ENCODE results near the gene SPINT4.
"Not testable (repeated sequence)": the region's sequence is repeated elsewhere in the genome, so short reads cannot be mapped to it uniquely, and the experiment has no call there.

Gene SPINT4

GRCh38 chr20:45722047-45722446, at the start of gene SPINT4:
Gene SPINT4 (plus strand): TSS chr20:45722347. CDS start chr20:45722368, 21 bp downstream.
- no peak for DNase-seq (ENCODE audit: low read depth, low spot score)

- no peak for DNase-seq (ENCODE audit: low read depth, low spot score)
Observed at GRCh38 chr20:45672765-45673164, 49.4 kb upstream of the SPINT4 start.

- DNase-seq (ENCODE audit: low read depth, low spot score), result no peak
Observed at GRCh38 chr20:45679650-45680049, 42.5 kb upstream of the SPINT4 start.

GRCh38 chr20:45685896-45686295, 36.3 kb upstream of the SPINT4 start:
- DNase-seq (ENCODE audit: low read depth, low spot score), result no peak

- not testable (repeated sequence) for DNase-seq (ENCODE audit: low read depth, low spot score)
Observed at GRCh38 chr20:45693346-45693745, 28.8 kb upstream of the SPINT4 start.

DNA sequence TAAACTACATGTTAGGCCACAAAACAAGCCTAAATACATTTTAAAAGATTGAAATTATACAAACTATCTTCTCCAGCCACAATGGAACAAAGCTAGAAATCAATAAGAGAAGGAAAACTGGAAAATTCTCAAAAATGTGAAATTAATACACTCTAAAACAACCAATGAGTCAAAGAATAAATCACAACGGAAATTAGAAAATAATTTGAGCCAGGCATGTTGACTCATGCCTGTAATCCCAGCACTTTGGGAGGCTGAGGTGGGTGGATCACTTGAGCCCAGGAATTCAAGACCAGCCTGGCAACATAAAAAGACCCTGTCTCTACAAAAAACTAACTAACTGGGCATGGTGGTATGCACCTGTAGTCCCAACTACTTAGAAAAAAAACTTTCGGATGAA, 26.7 kb upstream of the SPINT4 start:
- DNase-seq (ENCODE audit: low read depth, low spot score), result no peak

DNA sequence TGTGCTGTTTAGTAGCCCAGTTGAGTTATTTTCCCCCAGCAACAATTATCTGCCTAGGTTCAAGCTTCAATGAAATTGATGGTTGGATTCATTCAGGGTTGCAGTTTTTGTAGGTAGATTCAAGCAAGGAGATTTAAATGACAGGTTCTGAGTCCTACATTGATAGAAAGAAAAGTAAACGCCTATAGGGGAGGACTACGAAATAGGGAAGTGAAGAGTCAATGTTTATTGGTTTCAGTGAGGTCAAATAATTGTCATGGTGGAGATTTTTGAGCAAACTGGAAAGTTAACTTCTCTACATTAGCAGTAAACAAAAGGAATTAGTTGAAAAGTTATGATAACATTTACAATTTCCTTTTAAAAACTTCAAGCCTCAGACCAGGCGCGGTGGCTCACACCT, 21.0 kb upstream of the SPINT4 start:
- no peak for DNase-seq (ENCODE audit: low read depth, low spot score)

DNA sequence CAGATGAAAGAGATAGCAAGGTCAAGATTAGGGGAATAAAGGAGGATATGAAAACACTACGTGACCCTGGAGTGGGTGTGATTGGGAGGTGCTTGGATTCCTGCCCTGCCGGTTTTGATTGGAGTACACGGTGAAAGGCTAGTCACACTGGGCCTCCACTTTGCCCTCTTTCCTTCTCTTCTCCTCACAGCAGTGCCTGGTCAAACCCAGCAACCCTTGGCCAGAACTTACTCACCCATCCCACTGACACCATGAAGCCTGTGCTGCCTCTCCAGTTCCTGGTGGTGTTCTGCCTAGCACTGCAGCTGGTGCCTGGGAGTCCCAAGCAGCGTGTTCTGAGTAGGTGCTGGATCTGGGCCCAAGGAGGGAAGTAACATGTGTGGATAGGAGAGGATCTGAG, 20.3 kb upstream of the SPINT4 start, which contains the start of gene WFDC13:
TSS of gene WFDC13 (plus strand) at position 166 of the 400 bp plus-strand sequence. CDS start at position 252, 86 bp downstream.
- no peak for DNase-seq (ENCODE audit: low read depth, low spot score)

GRCh38 chr20:45704969-45705637, 17.0 kb upstream of the SPINT4 start, which contains the start of gene WFDC10B:
Gene WFDC10B (minus strand): TSS chr20:45705019. CDS start chr20:45685992, 19,027 bp downstream.
- DNase-seq (ENCODE audit: low read depth, low spot score), result no peak

DNA sequence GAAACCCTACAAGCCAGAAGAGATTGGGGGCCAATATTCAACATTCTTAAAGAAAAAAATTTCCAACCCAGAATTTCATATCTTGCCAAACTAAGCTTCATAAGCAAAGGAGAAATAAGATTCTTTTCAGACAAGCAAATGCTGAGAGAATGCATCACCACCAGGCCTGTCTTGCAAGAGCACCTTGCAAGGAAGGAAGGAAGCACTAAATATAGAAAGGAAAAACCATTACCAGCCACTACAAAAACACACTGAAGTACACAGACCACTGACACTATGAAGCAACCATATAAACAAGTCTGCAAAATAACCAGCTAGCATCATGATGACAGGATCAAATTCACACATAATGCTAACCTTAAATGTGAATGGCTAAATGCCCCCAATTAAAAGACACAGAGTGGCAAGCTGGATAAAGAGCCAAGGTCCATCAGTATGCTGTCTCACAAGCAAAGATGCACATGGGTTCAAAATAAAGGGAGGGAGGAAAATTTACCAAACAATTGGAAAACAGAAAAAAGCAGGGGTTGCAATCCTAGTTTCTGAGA, 5.9 kb upstream of the SPINT4 start:
- DNase-seq (ENCODE audit: low read depth, low spot score), result not testable (repeated sequence)

GRCh38 chr20:45725134-45725533, 3.0 kb downstream of the SPINT4 start:
- no peak for DNase-seq (ENCODE audit: low read depth, low spot score)

DNA sequence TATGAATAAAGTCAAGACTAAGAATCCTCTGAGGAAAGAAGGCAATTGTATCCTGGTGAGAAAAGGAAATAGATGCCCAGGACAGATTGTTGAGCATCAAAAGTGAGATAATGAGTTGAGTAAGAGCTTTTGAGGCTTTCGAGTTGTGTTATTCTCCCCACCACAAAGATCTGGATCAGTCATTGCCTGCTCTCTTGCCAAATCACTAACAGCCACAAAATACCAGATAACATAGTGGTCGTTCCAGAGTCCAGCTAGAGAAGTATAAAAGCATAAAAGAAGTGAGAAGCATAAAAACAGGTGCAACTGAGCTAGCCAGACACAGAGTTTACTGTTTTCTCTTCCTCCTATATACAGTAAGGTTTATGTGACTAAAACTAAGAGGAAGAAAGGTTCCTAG, 4.9 kb downstream of the SPINT4 start:
- DNase-seq (ENCODE audit: low read depth, low spot score), result no peak

DNA sequence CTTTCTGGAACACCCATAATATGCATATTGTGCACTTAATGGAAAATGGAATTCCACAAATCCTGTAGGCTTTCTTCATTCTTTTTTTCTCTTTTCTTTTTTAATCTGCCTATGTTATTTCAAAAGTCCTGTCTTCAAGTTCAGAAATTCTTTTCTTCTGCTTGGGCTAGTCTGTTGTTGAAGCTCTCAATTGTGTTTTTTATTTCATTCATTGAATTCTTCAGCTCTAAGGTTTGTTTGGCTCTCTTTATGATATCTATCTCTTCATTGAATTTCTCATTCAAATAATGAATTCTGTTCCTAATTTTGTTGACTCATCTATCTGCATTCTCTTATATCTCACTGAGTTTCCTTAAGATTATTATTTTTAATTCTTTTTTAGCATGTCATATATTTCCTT, 10.1 kb downstream of the SPINT4 start:
- no peak for DNase-seq (ENCODE audit: low read depth, low spot score)

GRCh38 chr20:45735552-45735951, 13.4 kb downstream of the SPINT4 start:
- DNase-seq (ENCODE audit: low read depth, low spot score), result no peak

- DNase-seq (ENCODE audit: low read depth, low spot score), result no peak
Observed at GRCh38 chr20:45735988-45736387, 13.8 kb downstream of the SPINT4 start.

GRCh38 chr20:45742596-45742995, 20.4 kb downstream of the SPINT4 start:
- DNase-seq (ENCODE audit: low read depth, low spot score), result no peak

DNA sequence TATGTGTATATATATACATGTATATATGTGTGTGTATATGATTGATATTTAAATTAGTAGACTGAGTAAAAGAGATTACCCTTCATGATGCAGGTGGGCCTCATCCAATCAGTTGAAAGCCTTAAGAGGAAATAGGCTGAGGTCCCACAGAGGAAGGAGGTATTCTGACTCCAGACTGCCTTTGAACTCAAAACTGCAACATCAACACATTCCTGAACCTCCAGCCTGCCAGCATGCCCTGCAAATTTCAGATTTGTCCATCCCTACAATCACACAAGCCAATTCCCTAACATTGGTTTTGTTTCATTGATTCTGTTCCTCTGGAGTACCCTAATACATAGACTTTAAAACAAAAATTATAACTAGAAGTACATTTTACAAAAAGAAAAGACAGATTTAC, 22.9 kb downstream of the SPINT4 start:
- DNase-seq (ENCODE audit: low read depth, low spot score), result no peak

DNA sequence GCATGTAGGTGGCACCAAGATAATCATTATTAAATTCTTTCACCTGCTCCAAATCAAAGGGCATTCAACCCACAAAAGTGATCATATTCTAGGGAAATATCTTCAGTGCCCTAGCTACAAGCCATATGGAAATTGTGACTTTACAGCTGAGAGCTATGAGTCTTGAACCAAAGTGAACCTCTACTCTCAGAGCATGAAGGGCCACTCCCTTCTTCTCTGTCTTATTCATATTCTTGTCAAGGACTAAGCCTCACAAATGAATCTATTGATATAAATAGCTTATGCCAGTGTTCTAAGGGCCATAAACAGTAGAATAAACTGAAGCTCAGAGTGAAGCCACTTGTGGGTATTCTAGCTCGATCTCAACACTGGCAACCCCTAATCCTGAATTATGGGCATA, 29.6 kb downstream of the SPINT4 start:
- DNase-seq (ENCODE audit: low read depth, low spot score), result no peak

DNA sequence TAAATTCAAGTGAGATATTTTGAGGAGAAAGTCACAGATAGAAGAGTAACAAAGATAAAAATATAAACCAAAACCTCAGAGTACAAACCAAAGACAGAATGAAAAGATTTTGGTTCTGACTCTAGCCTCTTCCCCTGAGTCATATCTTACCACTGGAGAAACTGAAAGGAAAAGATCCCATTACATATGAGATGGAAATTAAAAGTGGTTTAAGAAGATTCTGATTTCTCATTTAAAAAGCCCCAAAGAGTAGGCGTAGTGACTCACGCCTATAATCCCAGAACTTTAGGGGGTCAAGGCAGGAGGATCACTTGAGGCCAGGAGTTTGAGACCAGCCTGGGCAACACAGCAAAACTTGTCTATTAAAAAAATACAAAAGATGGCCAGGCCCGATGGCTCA, 30.6 kb downstream of the SPINT4 start:
- no peak for DNase-seq (ENCODE audit: low read depth, low spot score)

DNA sequence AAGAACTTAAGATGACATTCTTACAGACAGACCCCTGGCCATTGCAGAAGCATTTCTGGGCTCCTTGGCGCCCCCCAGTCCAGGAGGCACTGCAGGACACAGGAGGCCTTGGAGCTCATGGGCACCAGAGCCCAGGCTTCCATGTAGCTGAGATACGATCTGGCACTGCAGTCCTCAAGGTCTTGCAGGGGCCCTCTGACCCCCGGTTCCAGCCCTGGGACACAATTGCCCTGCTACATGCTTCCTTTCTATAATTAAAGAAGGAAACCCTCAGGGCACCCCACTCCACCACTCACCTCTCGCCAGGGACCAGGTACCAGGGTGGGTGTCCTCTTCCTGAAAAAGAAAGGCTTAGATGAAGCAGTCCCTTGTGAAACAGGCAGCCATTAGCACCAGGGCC, 35.9 kb downstream of the SPINT4 start:
- no peak for DNase-seq (ENCODE audit: low read depth, low spot score)

DNA sequence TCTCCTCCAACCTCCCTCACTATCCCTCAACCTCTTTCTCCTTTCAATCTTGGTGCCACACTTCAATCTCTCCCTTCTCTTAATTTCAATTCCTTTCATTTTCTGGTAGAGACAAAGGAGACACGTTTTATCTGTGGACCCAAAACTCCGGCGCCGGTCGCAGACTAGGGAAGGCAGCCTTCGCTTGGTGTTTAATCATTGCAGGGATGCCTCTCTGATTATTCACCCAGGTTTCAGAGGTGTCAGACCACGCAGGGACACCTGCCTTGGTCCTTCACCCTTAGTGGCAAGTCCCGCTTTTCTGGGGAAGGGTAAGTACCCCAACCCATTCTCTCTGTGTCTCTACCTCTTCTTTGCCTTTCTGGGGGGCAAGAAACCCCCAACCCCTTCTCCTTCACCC, 37.8 kb downstream of the SPINT4 start:
- DNase-seq (ENCODE audit: low read depth, low spot score), result not testable (repeated sequence)

- not testable (repeated sequence) for DNase-seq (ENCODE audit: low read depth, low spot score)
Observed at GRCh38 chr20:45761966-45762365, 39.8 kb downstream of the SPINT4 start.

DNA sequence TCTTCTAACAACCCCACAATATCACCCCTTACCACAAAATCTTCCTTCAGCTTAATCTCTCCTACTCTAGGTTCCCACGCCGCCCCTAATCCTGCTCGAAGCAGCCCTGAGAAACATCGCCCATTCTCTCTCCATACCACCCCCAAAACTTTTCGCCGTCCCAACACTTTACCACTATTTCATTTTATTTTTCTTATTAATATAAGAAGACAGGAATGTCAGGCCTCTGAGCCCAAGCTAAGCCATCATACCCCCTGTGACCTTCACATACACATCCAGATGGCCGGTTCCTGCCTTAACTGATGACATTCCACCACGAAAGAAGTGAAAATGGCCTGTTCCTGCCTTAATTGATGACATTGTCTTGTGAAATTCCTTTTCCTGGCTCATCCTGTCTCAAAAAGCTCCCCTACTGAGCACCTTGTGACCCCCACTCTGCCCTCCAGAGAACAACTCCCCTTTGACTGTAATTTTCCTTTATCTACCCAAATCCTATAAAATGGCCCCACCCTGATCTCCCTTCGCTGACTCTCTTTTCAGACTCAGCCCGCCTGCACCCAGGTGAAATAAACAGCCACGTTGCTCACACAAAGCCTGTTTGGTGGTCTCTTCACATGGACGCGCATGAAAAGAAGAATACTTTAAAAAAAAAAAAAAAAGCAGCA, 42.6 kb downstream of the SPINT4 start:
- DNase-seq (ENCODE audit: low read depth, low spot score), result not testable (repeated sequence)

All from activated naive CD8-positive, alpha-beta T cell treated with anti-CD3 and anti-CD28 coated beads, Interleukin-2, amount 50 U/mL, for 16 hours (primary cell).